DOHH2 (cell line): ENCODE measurements around the gene PSENEN.

Source experiments
- EZH2phosphoT487 ChIP-seq: fragments of 200-600 bp; sonication (generic); IDR thresholded peaks from 2 replicates; pipeline ENCODE4 v1.6.1; 2017; ENCODE audit warnings: borderline replicate concordance, mild to moderate bottlenecking, antibody characterized with exemption, low read length, moderate library complexity, mixed read lengths
- TF ChIP-seq, protein P1 (sequence below): fragments of 200-600 bp; sonication (generic); IDR thresholded peaks from one replicate; pipeline ENCODE4 v1.5.1; 2014; ENCODE audit warnings: antibody characterized with exemption, mild to moderate bottlenecking, low read depth, low read length; ENCODE audit not compliant: poor library complexity, severe bottlenecking

DNA sequence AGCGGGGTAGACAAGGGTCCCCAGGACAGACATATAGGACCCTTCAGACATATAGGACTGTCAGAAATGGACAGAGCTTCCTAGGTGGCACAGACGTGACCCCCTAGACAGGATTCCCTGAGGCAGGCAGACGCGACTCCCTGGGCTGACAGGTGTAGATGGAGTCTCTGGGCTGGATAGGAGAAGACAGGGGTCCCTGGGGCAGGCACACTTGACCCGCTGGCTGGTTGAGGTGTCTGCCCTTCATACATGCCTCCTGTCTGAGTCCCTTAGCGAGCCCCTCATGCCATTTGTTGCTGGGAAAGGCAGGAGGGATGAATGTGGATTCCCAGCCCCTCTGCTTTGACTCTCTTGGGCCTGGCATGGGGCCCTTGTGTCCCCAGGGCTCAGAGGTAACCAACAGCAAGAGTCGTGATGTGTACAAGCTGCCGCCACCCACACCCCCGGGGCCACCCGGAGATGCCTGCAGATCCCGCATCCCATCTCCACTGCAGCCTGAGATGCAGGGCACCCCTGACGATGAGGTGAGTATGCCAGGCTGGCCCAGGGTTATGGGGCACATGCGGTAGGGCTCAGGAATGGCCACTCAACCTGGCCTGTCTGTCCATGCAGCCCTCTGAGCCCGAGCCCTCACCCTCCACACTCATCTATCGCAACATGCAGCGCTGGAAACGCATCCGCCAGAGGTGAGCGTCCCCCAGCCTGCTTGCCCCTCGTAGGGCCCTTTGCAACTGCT, 8.4 kb downstream of the PSENEN start:
- TF ChIP-seq, protein P1, sequence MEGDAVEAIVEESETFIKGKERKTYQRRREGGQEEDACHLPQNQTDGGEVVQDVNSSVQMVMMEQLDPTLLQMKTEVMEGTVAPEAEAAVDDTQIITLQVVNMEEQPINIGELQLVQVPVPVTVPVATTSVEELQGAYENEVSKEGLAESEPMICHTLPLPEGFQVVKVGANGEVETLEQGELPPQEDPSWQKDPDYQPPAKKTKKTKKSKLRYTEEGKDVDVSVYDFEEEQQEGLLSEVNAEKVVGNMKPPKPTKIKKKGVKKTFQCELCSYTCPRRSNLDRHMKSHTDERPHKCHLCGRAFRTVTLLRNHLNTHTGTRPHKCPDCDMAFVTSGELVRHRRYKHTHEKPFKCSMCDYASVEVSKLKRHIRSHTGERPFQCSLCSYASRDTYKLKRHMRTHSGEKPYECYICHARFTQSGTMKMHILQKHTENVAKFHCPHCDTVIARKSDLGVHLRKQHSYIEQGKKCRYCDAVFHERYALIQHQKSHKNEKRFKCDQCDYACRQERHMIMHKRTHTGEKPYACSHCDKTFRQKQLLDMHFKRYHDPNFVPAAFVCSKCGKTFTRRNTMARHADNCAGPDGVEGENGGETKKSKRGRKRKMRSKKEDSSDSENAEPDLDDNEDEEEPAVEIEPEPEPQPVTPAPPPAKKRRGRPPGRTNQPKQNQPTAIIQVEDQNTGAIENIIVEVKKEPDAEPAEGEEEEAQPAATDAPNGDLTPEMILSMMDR = no peak
- TF ChIP-seq EZH2phosphoT487 = no peak
